Osteocyte (in vitro differentiated cells): ENCODE data around the gene IFNG-AS1. TPM values are rescaled to one million over a fixed set of nuclear protein-coding genes. Genes with fewer than 3 reads are reported as not detected.

Source experiments
- DNase-seq: peaks from one replicate; pipeline ENCODE4 v3.0.0; 2021; ENCODE audit warnings: mixed read lengths; ENCODE audit not compliant: unreplicated experiment; ENCODE audit errors: extremely low spot score
- H3K27ac Mint-ChIP-seq: one replicate; pipeline ENCODE4 v1.8.0; 2021; ENCODE audit warnings: mild to moderate bottlenecking, mixed read lengths; ENCODE audit not compliant: unreplicated experiment
- H3K27me3 Mint-ChIP-seq: one replicate; pipeline ENCODE4 v1.8.0; 2021; ENCODE audit warnings: mixed read lengths; ENCODE audit not compliant: unreplicated experiment
- H3K36me3 Mint-ChIP-seq: one replicate; pipeline ENCODE4 v1.8.0; 2021; ENCODE audit warnings: mixed read lengths; ENCODE audit not compliant: unreplicated experiment
- H3K4me1 Mint-ChIP-seq: one replicate; pipeline ENCODE4 v1.8.0; 2021; ENCODE audit warnings: mixed read lengths; ENCODE audit not compliant: unreplicated experiment
- H3K4me3 Mint-ChIP-seq: one replicate; pipeline ENCODE4 v1.8.0; 2021; ENCODE audit warnings: mild to moderate bottlenecking, moderate library complexity, mixed read lengths; ENCODE audit not compliant: unreplicated experiment
- H3K9me3 Mint-ChIP-seq: one replicate; pipeline ENCODE4 v1.8.0; 2021; ENCODE audit warnings: mixed read lengths; ENCODE audit not compliant: unreplicated experiment
- CTCF ChIP-seq: fragments of 200-600 bp; sonication (generic); IDR thresholded peaks from 2 replicates; pipeline ENCODE4 v1.5.0; 2021; ENCODE audit warnings: antibody characterized with exemption, mild to moderate bottlenecking, moderate library complexity
- total RNA-seq: library from RNA; stranded (reverse); gene quantifications from 2 replicates; pipeline ENCODE4 v1.2.1, GENCODE V29; 2021

IFNG-AS1 gene
- total RNA-seq, 1 donor from 2014 or later: not detected

GRCh38 chr12:68069275-68069674 lies 80.0 kb downstream of the IFNG-AS1 start:
- DNase-seq: no peak
- H3K36me3 Mint-ChIP-seq: no peaks in the 10 kb centered on the region

More at GRCh38 chr12:68069275-68069674, 80.0 kb downstream of the IFNG-AS1 start:
- Mint-ChIP-seq H3K4me1 (no peaks in the 10 kb centered on the region), H3K27me3 (peaks cover 27% of the 10 kb centered on the region), H3K27ac (no peak overlapping the region), H3K9me3 (peaks cover 17% of the 10 kb centered on the region), H3K4me3 (no peak overlapping the region)
- TF ChIP-seq CTCF: no peak

Other genes starting within 250 kb of the IFNG-AS1 start
- not detected in 2 replicates for gene IFNG, start 170.3 kb downstream of the IFNG-AS1 start, total RNA-seq
- gene IL26, start 236.4 kb downstream of the IFNG-AS1 start, total RNA-seq: 0.34 TPM in 1 of 2 replicates, not detected in the other